ENCODE data around the gene KIF26B.

The KIF26B gene

GRCh38 chr1:245654460-245655050 lies 499.8 kb downstream of the KIF26B start:
- no peaks in the 10 kb centered on the region for H3K36me3 ChIP-seq (ENCODE audit: insufficient read depth, low read length)
- H3K9me3 ChIP-seq (ENCODE audit: insufficient read depth, low read length, severe bottlenecking), result no peaks in the 10 kb centered on the region
- H3K27ac ChIP-seq (ENCODE audit: low read length), result no peak overlapping the region
- no peak for DNase-seq
- H2AFZ ChIP-seq (ENCODE audit: low read depth, low read length), result no peak overlapping the region
- H3K4me2 ChIP-seq (ENCODE audit: insufficient read depth, low read length), result no peak overlapping the region
- no peak overlapping the region for H3K4me3 ChIP-seq (ENCODE audit: low read depth in 1 of 2, low read length in 2 of 2)
- TF ChIP-seq CTCF (IDR thresholded peaks at IDR 0.05; ENCODE audit: borderline replicate concordance, extremely low read depth, low read length, poor library complexity, severe bottlenecking) (no peak), EZH2 (IDR thresholded peaks at IDR 0.05; ENCODE audit: borderline replicate concordance, low read depth, low read length, severe bottlenecking) (no peak)
- no peaks in the 10 kb centered on the region for H4K20me1 ChIP-seq (ENCODE audit: insufficient read depth, low read length)
- H3K4me1 ChIP-seq (ENCODE audit: insufficient read depth, low read length), result no peaks in the 10 kb centered on the region
- H3K79me2 ChIP-seq (ENCODE audit: insufficient read depth, low read length), result no peaks in the 10 kb centered on the region
- no peaks in the 10 kb centered on the region for H3K27me3 ChIP-seq (ENCODE audit: insufficient read depth, low read length, poor library complexity)
- ATAC-seq (ENCODE audit: insufficient read depth, low read depth), result no peak
- H3K9ac ChIP-seq (ENCODE audit: low read depth, low read length), result no peak overlapping the region

GRCh38 chr1:245656189-245656717 lies 501.5 kb downstream of the KIF26B start:
- ATAC-seq (ENCODE audit: insufficient read depth, low read depth) (no peak; the same call in 2 of the 3 replicates), DNase-seq (no peak)
- no peak overlapping the region for H3K4me3 ChIP-seq (ENCODE audit: low read depth in 1 of 2, low read length in 2 of 2)
- no peak overlapping the region for H2AFZ ChIP-seq (ENCODE audit: low read depth, low read length)
- H3K27me3 ChIP-seq (ENCODE audit: insufficient read depth, low read length, poor library complexity), result no peaks in the 10 kb centered on the region
- no peaks in the 10 kb centered on the region for H3K9me3 ChIP-seq (ENCODE audit: insufficient read depth, low read length, severe bottlenecking)
- no peaks in the 10 kb centered on the region for H3K79me2 ChIP-seq (ENCODE audit: insufficient read depth, low read length)
- H3K4me2 ChIP-seq (ENCODE audit: insufficient read depth, low read length), result no peak overlapping the region
- H3K36me3 ChIP-seq (ENCODE audit: insufficient read depth, low read length), result no peaks in the 10 kb centered on the region
- no peak for TF ChIP-seq CTCF (IDR thresholded peaks at IDR 0.05; ENCODE audit: borderline replicate concordance, extremely low read depth, low read length, poor library complexity, severe bottlenecking)
- no peak for TF ChIP-seq EZH2 (IDR thresholded peaks at IDR 0.05; ENCODE audit: borderline replicate concordance, low read depth, low read length, severe bottlenecking)
- H3K9ac ChIP-seq (ENCODE audit: low read depth, low read length), result no peak overlapping the region
- no peaks in the 10 kb centered on the region for H3K4me1 ChIP-seq (ENCODE audit: insufficient read depth, low read length)
- no peaks in the 10 kb centered on the region for H4K20me1 ChIP-seq (ENCODE audit: insufficient read depth, low read length)
- no peak overlapping the region for H3K27ac ChIP-seq (ENCODE audit: low read length)

GRCh38 chr1:245657371-245657770 lies 502.6 kb downstream of the KIF26B start:
- H3K79me2 ChIP-seq (ENCODE audit: insufficient read depth, low read length), result no peaks in the 10 kb centered on the region
- H3K27ac ChIP-seq (ENCODE audit: low read length), result no peak overlapping the region
- no peak overlapping the region for H3K4me3 ChIP-seq (ENCODE audit: low read depth in 1 of 2, low read length in 2 of 2)
- H3K36me3 ChIP-seq (ENCODE audit: insufficient read depth, low read length), result no peaks in the 10 kb centered on the region
- no peaks in the 10 kb centered on the region for H4K20me1 ChIP-seq (ENCODE audit: insufficient read depth, low read length)
- H3K27me3 ChIP-seq (ENCODE audit: insufficient read depth, low read length, poor library complexity), result no peaks in the 10 kb centered on the region
- no peaks in the 10 kb centered on the region for H3K9me3 ChIP-seq (ENCODE audit: insufficient read depth, low read length, severe bottlenecking)
- no peak overlapping the region for H2AFZ ChIP-seq (ENCODE audit: low read depth, low read length)
- TF ChIP-seq EZH2 (IDR thresholded peaks at IDR 0.05; ENCODE audit: borderline replicate concordance, low read depth, low read length, severe bottlenecking), result no peak
- no peak for TF ChIP-seq CTCF (IDR thresholded peaks at IDR 0.05; ENCODE audit: borderline replicate concordance, extremely low read depth, low read length, poor library complexity, severe bottlenecking)
- DNase-seq (no peak), ATAC-seq (ENCODE audit: insufficient read depth, low read depth) (no peak)
- H3K9ac ChIP-seq (ENCODE audit: low read depth, low read length), result no peak overlapping the region
- no peaks in the 10 kb centered on the region for H3K4me1 ChIP-seq (ENCODE audit: insufficient read depth, low read length)
- H3K4me2 ChIP-seq (ENCODE audit: insufficient read depth, low read length), result no peak overlapping the region

Data from DND-41 (cell line).